RWPE2 (cell line): ENCODE results near the gene PXMP4.

Experiments
- ATAC-seq: fragments of 200-7000 bp; cut with Tn5 transposase; 3 replicates; pipeline ENCODE4 v1.9.1; 2021; ENCODE audit warnings: low read depth
- DNase-seq: peaks from one replicate; pipeline ENCODE4 v3.0.0-alpha.2; 2020; ENCODE audit warnings: low spot score
- H3K27ac ChIP-seq: fragments of 450-650 bp; 2 replicates; pipeline ENCODE4 v1.5.1; 2017; ENCODE audit warnings: mild to moderate bottlenecking; ENCODE audit not compliant: poor library complexity, severe bottlenecking
- H3K27me3 ChIP-seq: fragments of 250-450 bp; sonication (Bioruptor Pico); 2 replicates; pipeline ENCODE4 v1.5.1; 2021; ENCODE audit warnings: mild to moderate bottlenecking, moderate library complexity; ENCODE audit not compliant: insufficient read depth, poor library complexity, severe bottlenecking
- H3K36me3 ChIP-seq: fragments of 250-450 bp; sonication (Bioruptor Pico); 2 replicates; pipeline ENCODE4 v1.5.1; 2020; ENCODE audit warnings: low read depth, mild to moderate bottlenecking, moderate library complexity
- H3K4me1 ChIP-seq: fragments of 250-450 bp; sonication (Bioruptor Pico); 2 replicates; pipeline ENCODE4 v1.5.1; 2021; ENCODE audit warnings: mild to moderate bottlenecking, moderate library complexity; ENCODE audit not compliant: insufficient read depth, poor library complexity, severe bottlenecking
- H3K4me3 ChIP-seq: fragments of 250-450 bp; sonication (Bioruptor Pico); 2 replicates; pipeline ENCODE4 v1.5.1; 2021; ENCODE audit warnings: mild to moderate bottlenecking, moderate library complexity; ENCODE audit not compliant: severe bottlenecking
- H3K9me3 ChIP-seq: fragments of 250-450 bp; sonication (Bioruptor Pico); 2 replicates; pipeline ENCODE4 v1.5.1; 2021; ENCODE audit warnings: mild to moderate bottlenecking, moderate library complexity; ENCODE audit not compliant: severe bottlenecking
- CTCF ChIP-seq: fragments of 450-650 bp; IDR thresholded peaks from one replicate; pipeline ENCODE4 v1.5.1; 2017; ENCODE audit warnings: mild to moderate bottlenecking, moderate library complexity; ENCODE audit not compliant: poor library complexity, severe bottlenecking

PXMP4 gene

GRCh38 chr20:33664085-33664761 is 55.9 kb downstream of the PXMP4 start:
- no peaks in the 10 kb centered on the region for H3K9me3 ChIP-seq
- ATAC-seq (no peak), DNase-seq (no peak)
- no peak for TF ChIP-seq CTCF
- H3K27ac ChIP-seq: peak overlapping the region; percentile 59
- H3K36me3 ChIP-seq: peaks cover 9% of the 10 kb centered on the region
- no peaks in the 10 kb centered on the region for H3K27me3 ChIP-seq
- H3K4me3 ChIP-seq: peak overlapping the region; percentile 67
- peaks cover 3% of the 10 kb centered on the region for H3K4me1 ChIP-seq

GRCh38 chr20:33663161-33664084 is 56.7 kb downstream of the PXMP4 start:
- peaks cover 3% of the 10 kb centered on the region for H3K4me1 ChIP-seq
- peak overlapping the region; percentile 59 for H3K27ac ChIP-seq
- TF ChIP-seq CTCF: no peak
- H3K36me3 ChIP-seq: peaks cover 2% of the 10 kb centered on the region
- H3K9me3 ChIP-seq: no peaks in the 10 kb centered on the region
- peak overlapping the region; percentile 67 for H3K4me3 ChIP-seq
- no peaks in the 10 kb centered on the region for H3K27me3 ChIP-seq
- ATAC-seq: peak; percentile 59
- peak; percentile 95 for DNase-seq

- ATAC-seq: no peak
- H3K27me3 ChIP-seq: no peaks in the 10 kb centered on the region
- TF ChIP-seq CTCF: no peak
- no peaks in the 10 kb centered on the region for H3K4me1 ChIP-seq
- DNase-seq: peak; percentile 79
- no peaks in the 10 kb centered on the region for H3K36me3 ChIP-seq
- H3K4me3 ChIP-seq: peak within 1 kb of the TSS; percentile 67
- H3K27ac ChIP-seq: peak within 1 kb of the TSS; percentile 59
- H3K9me3 ChIP-seq: no peaks in the 10 kb centered on the region
Measured at GRCh38 chr20:33662172-33662571, 57.9 kb downstream of the PXMP4 start, which contains the start of gene C20orf144. TSS of gene C20orf144 (plus strand) at chr20:33662327. CDS start at chr20:33662346, 19 bp downstream.

GRCh38 chr20:33660685-33661058 is 59.4 kb downstream of the PXMP4 start:
- no peak for TF ChIP-seq CTCF
- H3K36me3 ChIP-seq: no peaks in the 10 kb centered on the region
- H3K27me3 ChIP-seq: no peaks in the 10 kb centered on the region
- H3K27ac ChIP-seq: no peak overlapping the region
- H3K4me1 ChIP-seq: no peaks in the 10 kb centered on the region
- ATAC-seq: no peak
- H3K9me3 ChIP-seq: no peaks in the 10 kb centered on the region
- no peak overlapping the region for H3K4me3 ChIP-seq
- DNase-seq: no peak
